HCT116 (cell line): ENCODE data around the gene DNAJB5. TPM values are rescaled to one million over a fixed set of nuclear protein-coding genes. Genes with fewer than 3 reads are reported as not detected.

Experiments
- ATAC-seq: fragments of 200-7000 bp; cut with Tn5 transposase; 2 replicates; pipeline ENCODE4 v1.9.1; 2020; ENCODE audit warnings: mild to moderate bottlenecking, moderate library complexity
- BruUV-seq: library from RNA; stranded (reverse); fragments of 400-500 nt; replicated peaks from 2 replicates; lab custom pipeline; 2021; lab: Mats Ljungman, UMichigan
- CTCF ChIA-PET: fragments of 300-600 bp; sonication (Branson Sonifier 250); formaldehyde crosslinking; loops from one replicate; lab custom pipeline; 2021; ENCODE audit warnings: antibody characterized with exemption; lab: Charles Lee
- POLR2A ChIA-PET: fragments of 300-600, 350-600 bp; sonication (Branson Sonifier 250); formaldehyde crosslinking; loops from one replicate; lab custom pipeline; 2021; ENCODE audit warnings: antibody characterized with exemption; lab: Charles Lee
- RAD21 ChIA-PET, 2 experiments: fragments of 300-600 bp; sonication (Branson Sonifier 250); formaldehyde crosslinking; loops; one replicate each; lab custom pipeline; 2023; ENCODE audit warnings: low total read pairs in 2 of 2; ENCODE audit not compliant: uncharacterized antibody in 2 of 2, unreplicated experiment in 2 of 2, low non-redundant PET in 1 of 2; lab: Charles Lee
- DNase-seq: peaks from one replicate; pipeline ENCODE4 v3.0.0-alpha.2; 2010; ENCODE audit warnings: low read depth, low spot score
- H2AFZ ChIP-seq: fragments of 200-600 bp; shearing (Covaris generic), sonication (generic); 2 replicates; pipeline ENCODE4 v1.6.1; 2017; ENCODE audit warnings: low read depth, mixed run types, mixed read lengths, antibody characterized with exemption, low read length; ENCODE audit not compliant: poor library complexity, severe bottlenecking
- H3K27ac ChIP-seq: 2 replicates; pipeline ENCODE4 v1.5.1; 2012; ENCODE audit warnings: low read depth, low read length
- H3K27me3 ChIP-seq: fragments of 200-600 bp; sonication (generic); 2 replicates; pipeline ENCODE4 v1.6.1; 2016; ENCODE audit warnings: mixed run types, low read length, mixed read lengths; ENCODE audit not compliant: insufficient read depth
- H3K36me3 ChIP-seq, 2 experiments: fragments of 200-500 bp in 1 of 2; fragments of 200-600 bp in 1 of 2; sonication (Bioruptor generic) in 1 of 2; sonication (generic) in 1 of 2; 2 replicates each; pipeline versions ENCODE4 v1.5.1 to v1.6.1; 2014 to 2016; ENCODE audit warnings: low read length in 2 of 2, inconsistent platforms in 1 of 2, mixed read lengths in 1 of 2, mixed run types in 1 of 2; ENCODE audit not compliant: insufficient read depth in 2 of 2, control insufficient read depth in 1 of 2
- H3K4me1 ChIP-seq, 2 experiments: fragments of 200-600 bp in 1 of 2; sonication (generic) in 1 of 2; 2 replicates each; pipeline versions ENCODE4 v1.5.1 to v1.6.1; 2012 to 2017; ENCODE audit warnings: low read length in 2 of 2, inconsistent platforms in 1 of 2, mild to moderate bottlenecking in 1 of 2, mixed read lengths in 1 of 2, mixed run types in 1 of 2, moderate library complexity in 1 of 2; ENCODE audit not compliant: insufficient read depth in 2 of 2, control insufficient read depth in 1 of 2
- H3K4me2 ChIP-seq: fragments of 200-600 bp; sonication (generic); 2 replicates; pipeline ENCODE4 v1.6.1; 2017; ENCODE audit warnings: mixed run types, low read length, mixed read lengths
- H3K4me3 ChIP-seq, 2 experiments: fragments of 200-600 bp in 1 of 2; sonication (generic) in 1 of 2; replicated peaks in 1 of 2; 2 replicates each; pipeline ENCODE4 v1.5.1; 2011 to 2016; ENCODE audit warnings: low read length in 2 of 2, control low read depth in 1 of 2, low read depth in 1 of 2, mild to moderate bottlenecking in 1 of 2, mixed read lengths in 1 of 2, mixed run types in 1 of 2
- H3K79me2 ChIP-seq: fragments of 200-600 bp; sonication (generic); 2 replicates; pipeline ENCODE4 v1.6.1; 2017; ENCODE audit warnings: mild to moderate bottlenecking, mixed run types, low read length, moderate library complexity, mixed read lengths; ENCODE audit not compliant: insufficient read depth
- H3K9ac ChIP-seq: fragments of 200-600 bp; sonication (generic); 2 replicates; pipeline ENCODE4 v1.6.1; 2016; ENCODE audit warnings: low read length, mixed read lengths
- H3K9me2 ChIP-seq: fragments of 200-600 bp; sonication (generic), shearing (Covaris generic); 2 replicates; pipeline ENCODE4 v1.6.1; 2017; ENCODE audit warnings: mixed run types, mild to moderate bottlenecking, moderate library complexity; ENCODE audit not compliant: insufficient read depth
- H3K9me3 ChIP-seq, 2 experiments: fragments of 200-500 bp in 1 of 2; fragments of 200-600 bp in 1 of 2; sonication (Bioruptor generic) in 1 of 2; sonication (generic) in 1 of 2; 2 replicates each; pipeline ENCODE4 v1.6.1; 2014 to 2017; ENCODE audit warnings: low read length in 2 of 2, mixed read lengths in 2 of 2, inconsistent platforms in 1 of 2, low read depth in 1 of 2, mild to moderate bottlenecking in 1 of 2, mixed run types in 1 of 2, moderate library complexity in 1 of 2; ENCODE audit not compliant: control insufficient read depth in 1 of 2, insufficient read depth in 1 of 2
- H4K20me1 ChIP-seq: fragments of 200-600 bp; sonication (generic), shearing (Covaris generic); 2 replicates; pipeline ENCODE4 v1.6.1; 2017; ENCODE audit warnings: mixed run types, mild to moderate bottlenecking, moderate library complexity; ENCODE audit not compliant: insufficient read depth
- ATF3 ChIP-seq: IDR thresholded peaks from 2 replicates; pipeline ENCODE4 v1.6.1; 2012
- EZH2 ChIP-seq: fragments of 200-600 bp; sonication (generic); IDR thresholded peaks from 2 replicates; pipeline ENCODE4 v1.6.1; 2017; ENCODE audit warnings: antibody characterized with exemption, mixed run types
- EZH2phosphoT487 ChIP-seq: fragments of 200-600 bp; IDR thresholded peaks from 2 replicates; pipeline ENCODE4 v1.6.1; 2018; ENCODE audit warnings: antibody characterized with exemption, borderline replicate concordance
- intact Hi-C: fragments of 100-400 bp; cut with micrococcal nuclease; formaldehyde crosslinking; loops from 2 replicates; pipeline ENCODE4 v1.10.0; 2022
- total RNA-seq: library from RNA; stranded (reverse); gene quantifications from one replicate; pipeline ENCODE4 v1.2.1, GENCODE V29; 2021; ENCODE audit not compliant: unreplicated experiment
- TF ChIP-seq, protein P1 (sequence below), 3 experiments: fragments of 200-600 bp in 1 of 3; sonication (generic) in 1 of 3; IDR thresholded peaks in 2 of 3; conservative IDR thresholded peaks in 1 of 3; 2 replicates each; pipeline ENCODE4 v1.5.1; 2012 to 2017; ENCODE audit warnings: low read depth in 2 of 3, low read length in 2 of 3, antibody characterized with exemption in 1 of 3, borderline replicate concordance in 1 of 3, control low read depth in 1 of 3, mild to moderate bottlenecking in 1 of 3, mixed read lengths in 1 of 3, mixed run types in 1 of 3, moderate library complexity in 1 of 3; ENCODE audit not compliant: insufficient read depth in 1 of 3

Gene DNAJB5
- total RNA-seq, 1 experiment from 2014 or later = 3.6 TPM

GRCh38 chr9:34961574-34962490 lies 27.7 kb upstream of the DNAJB5 start:
- Histone ChIP-seq H3K79me2 (no peaks in the 10 kb centered on the region), H3K4me2 (no peak overlapping the region), H3K36me3 (no peaks in the 10 kb centered on the region), H3K9me2 (no peaks in the 10 kb centered on the region), H3K4me1 (no peaks in the 10 kb centered on the region), H3K9ac (no peak overlapping the region), H2AFZ (no peak overlapping the region), H4K20me1 (no peaks in the 10 kb centered on the region), H3K27ac (no peak overlapping the region), H3K27me3 (peaks cover 75% of the 10 kb centered on the region), H3K9me3 (no peaks in the 10 kb centered on the region), H3K4me3 (no peak overlapping the region)
- TF ChIP-seq EZH2 (no peak), EZH2phosphoT487 (no peak), ATF3 (no peak)
- TF ChIP-seq, protein P1, sequence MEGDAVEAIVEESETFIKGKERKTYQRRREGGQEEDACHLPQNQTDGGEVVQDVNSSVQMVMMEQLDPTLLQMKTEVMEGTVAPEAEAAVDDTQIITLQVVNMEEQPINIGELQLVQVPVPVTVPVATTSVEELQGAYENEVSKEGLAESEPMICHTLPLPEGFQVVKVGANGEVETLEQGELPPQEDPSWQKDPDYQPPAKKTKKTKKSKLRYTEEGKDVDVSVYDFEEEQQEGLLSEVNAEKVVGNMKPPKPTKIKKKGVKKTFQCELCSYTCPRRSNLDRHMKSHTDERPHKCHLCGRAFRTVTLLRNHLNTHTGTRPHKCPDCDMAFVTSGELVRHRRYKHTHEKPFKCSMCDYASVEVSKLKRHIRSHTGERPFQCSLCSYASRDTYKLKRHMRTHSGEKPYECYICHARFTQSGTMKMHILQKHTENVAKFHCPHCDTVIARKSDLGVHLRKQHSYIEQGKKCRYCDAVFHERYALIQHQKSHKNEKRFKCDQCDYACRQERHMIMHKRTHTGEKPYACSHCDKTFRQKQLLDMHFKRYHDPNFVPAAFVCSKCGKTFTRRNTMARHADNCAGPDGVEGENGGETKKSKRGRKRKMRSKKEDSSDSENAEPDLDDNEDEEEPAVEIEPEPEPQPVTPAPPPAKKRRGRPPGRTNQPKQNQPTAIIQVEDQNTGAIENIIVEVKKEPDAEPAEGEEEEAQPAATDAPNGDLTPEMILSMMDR (IDR thresholded peaks at IDR 0.05 in 2 of 3, conservative IDR thresholded peaks at IDR 0.05 in 1 of 3; ENCODE audit: borderline replicate concordance in 1 of 3, insufficient read depth in 1 of 3, low read depth in 2 of 3, low read length in 2 of 3) = no peak
- ATAC-seq (no peak), DNase-seq (no peak)
- RAD21 ChIA-PET = no interaction called here
- no TSS peak for BruUV-seq
- POLR2A ChIA-PET = interaction anchor here (1.0 kb wide), 1 partner anchor 33 kb away, joined by 3 read pairs; no protein-coding TSS in a partner anchor
- CTCF ChIA-PET = interaction anchor here (0.9 to 1.5 kb wide), 3 partner anchors 23 to 259 kb away, joined by 3 read pairs; no protein-coding TSS in a partner anchor
- intact Hi-C loops = no loop called here
